ENCODE results near the gene SPRR2F.

GRCh38 chr1:153140484-153140883 is 27.2 kb upstream of the SPRR2F start:
- TF ChIP-seq, protein P1, sequence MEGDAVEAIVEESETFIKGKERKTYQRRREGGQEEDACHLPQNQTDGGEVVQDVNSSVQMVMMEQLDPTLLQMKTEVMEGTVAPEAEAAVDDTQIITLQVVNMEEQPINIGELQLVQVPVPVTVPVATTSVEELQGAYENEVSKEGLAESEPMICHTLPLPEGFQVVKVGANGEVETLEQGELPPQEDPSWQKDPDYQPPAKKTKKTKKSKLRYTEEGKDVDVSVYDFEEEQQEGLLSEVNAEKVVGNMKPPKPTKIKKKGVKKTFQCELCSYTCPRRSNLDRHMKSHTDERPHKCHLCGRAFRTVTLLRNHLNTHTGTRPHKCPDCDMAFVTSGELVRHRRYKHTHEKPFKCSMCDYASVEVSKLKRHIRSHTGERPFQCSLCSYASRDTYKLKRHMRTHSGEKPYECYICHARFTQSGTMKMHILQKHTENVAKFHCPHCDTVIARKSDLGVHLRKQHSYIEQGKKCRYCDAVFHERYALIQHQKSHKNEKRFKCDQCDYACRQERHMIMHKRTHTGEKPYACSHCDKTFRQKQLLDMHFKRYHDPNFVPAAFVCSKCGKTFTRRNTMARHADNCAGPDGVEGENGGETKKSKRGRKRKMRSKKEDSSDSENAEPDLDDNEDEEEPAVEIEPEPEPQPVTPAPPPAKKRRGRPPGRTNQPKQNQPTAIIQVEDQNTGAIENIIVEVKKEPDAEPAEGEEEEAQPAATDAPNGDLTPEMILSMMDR (IDR thresholded peaks at IDR 0.05) = no peak
- TF ChIP-seq POLR2AphosphoS5 (IDR thresholded peaks at IDR 0.05) (no peak), POLR2A (IDR thresholded peaks at IDR 0.05) (no peak), EP300 (IDR thresholded peaks at IDR 0.05) (no peak)

Measured in stomach (tissue), 4 donors.